Liver (tissue), 9 donors: ENCODE results near the gene FAM221B. TPM values are rescaled to one million over a fixed set of nuclear protein-coding genes. Genes with fewer than 3 reads are reported as not detected.

ENCODE experiments used
- DNase-seq: peaks from one replicate; pipeline ENCODE4 v3.0.0-alpha.2; 2017; ENCODE audit warnings: low spot score
- H3K27ac ChIP-seq, 2 donors: one replicate each; pipeline ENCODE4 v1.7.0; 2013; ENCODE audit warnings: inconsistent platforms in 2 of 2, low read length in 2 of 2, control low read depth in 1 of 2, low read depth in 1 of 2, mild to moderate bottlenecking in 1 of 2
- H3K27me3 ChIP-seq, 4 donors: one replicate each; pipeline versions ENCODE4 v1.6.1 to v1.7.0; 2013; ENCODE audit warnings: low read length in 3 of 4, inconsistent platforms in 1 of 4, mild to moderate bottlenecking in 1 of 4, moderate library complexity in 1 of 4; ENCODE audit not compliant: control insufficient read depth in 4 of 4, insufficient read depth in 4 of 4
- H3K36me3 ChIP-seq, 4 donors: one replicate each; pipeline versions ENCODE4 v1.6.1 to v1.7.0; 2013; ENCODE audit warnings: low read length in 3 of 4, mild to moderate bottlenecking in 3 of 4, low read depth in 1 of 4, moderate library complexity in 1 of 4; ENCODE audit not compliant: control insufficient read depth in 4 of 4, insufficient read depth in 3 of 4
- H3K4me1 ChIP-seq, 4 donors: one replicate each; pipeline versions ENCODE4 v1.6.1 to v1.7.0; 2013; ENCODE audit warnings: low read length in 3 of 4, mild to moderate bottlenecking in 3 of 4, moderate library complexity in 1 of 4; ENCODE audit not compliant: control insufficient read depth in 4 of 4, insufficient read depth in 4 of 4
- H3K4me3 ChIP-seq, 3 donors: one replicate each; pipeline versions ENCODE4 v1.6.1 to v1.7.0; 2013; ENCODE audit warnings: low read length in 3 of 3, control low read depth in 1 of 3, low read depth in 1 of 3, mild to moderate bottlenecking in 1 of 3
- H3K9ac ChIP-seq, 2 donors: one replicate each; pipeline ENCODE4 v1.7.0; 2013; ENCODE audit warnings: low read length in 2 of 2, mild to moderate bottlenecking in 2 of 2, moderate library complexity in 2 of 2, control low read depth in 1 of 2, low read depth in 1 of 2
- H3K9me3 ChIP-seq, 4 donors: one replicate each; pipeline versions ENCODE4 v1.6.1 to v1.7.0; 2013; ENCODE audit warnings: low read length in 3 of 4; ENCODE audit not compliant: control insufficient read depth in 4 of 4
- ATF3 ChIP-seq: IDR thresholded peaks from 2 replicates; pipeline ENCODE4 v1.6.1; 2016; ENCODE audit warnings: antibody characterized with exemption
- CTCF ChIP-seq: fragments of 150-350 bp; IDR thresholded peaks from 2 replicates; pipeline ENCODE4 v1.5.1; 2017; ENCODE audit warnings: improper control_type of control experiment, low read depth, low read length; ENCODE audit not compliant: missing input control
- EGR1 ChIP-seq, 2 donors: IDR thresholded peaks; 2 replicates each; pipeline ENCODE4 v1.6.1; 2016 to 2018; ENCODE audit warnings: antibody characterized with exemption in 2 of 2, low read depth in 2 of 2
- FOXA1 ChIP-seq: IDR thresholded peaks from 2 replicates; pipeline ENCODE4 v1.6.1; 2016; ENCODE audit warnings: antibody characterized with exemption
- FOXA2 ChIP-seq: IDR thresholded peaks from 2 replicates; pipeline ENCODE4 v1.6.1; 2016; ENCODE audit warnings: antibody characterized with exemption
- GABPA ChIP-seq, 2 donors: IDR thresholded peaks in 1 of 2; conservative IDR thresholded peaks in 1 of 2; 2 replicates each; pipeline ENCODE4 v1.6.1; 2016; ENCODE audit warnings: antibody characterized with exemption in 2 of 2, mild to moderate bottlenecking in 1 of 2, moderate library complexity in 1 of 2
- HNF4A ChIP-seq, 2 donors: conservative IDR thresholded peaks; 2 replicates each; pipeline ENCODE4 v1.6.1; 2016; ENCODE audit warnings: antibody characterized with exemption in 2 of 2, mild to moderate bottlenecking in 2 of 2
- HNF4G ChIP-seq: IDR thresholded peaks from 2 replicates; pipeline ENCODE4 v1.6.1; 2016; ENCODE audit warnings: antibody characterized with exemption
- JUND ChIP-seq, 2 donors: IDR thresholded peaks; 2 replicates each; pipeline ENCODE4 v1.6.1; 2016; ENCODE audit warnings: antibody characterized with exemption in 2 of 2
- MAX ChIP-seq: IDR thresholded peaks from 2 replicates; pipeline ENCODE4 v1.6.1; 2016; ENCODE audit warnings: antibody characterized with exemption
- NR2F2 ChIP-seq: IDR thresholded peaks from 2 replicates; pipeline ENCODE4 v1.6.1; 2016; ENCODE audit warnings: antibody characterized with exemption
- RAD21 ChIP-seq, 2 donors: IDR thresholded peaks; 2 replicates each; pipeline ENCODE4 v1.6.1; 2016; ENCODE audit warnings: antibody characterized with exemption in 2 of 2, mild to moderate bottlenecking in 2 of 2
- SP1 ChIP-seq: IDR thresholded peaks from 2 replicates; pipeline ENCODE4 v1.6.1; 2018; ENCODE audit warnings: antibody characterized with exemption, mild to moderate bottlenecking
- YY1 ChIP-seq: IDR thresholded peaks from 2 replicates; pipeline ENCODE4 v1.6.1; 2016; ENCODE audit warnings: antibody characterized with exemption, mild to moderate bottlenecking
- ZBTB33 ChIP-seq: IDR thresholded peaks from 2 replicates; pipeline ENCODE4 v1.6.1; 2016; ENCODE audit warnings: antibody characterized with exemption
- WGBS: extraction: QIAGEN DNeasy Blood & Tissue Kit; methylation state at CpG from one replicate; pipeline ENCODE4 v1.1.7; 2013; 5-methylcytosine and 5-hydroxymethylcytosine counted together
- polyA plus RNA-seq, 2 donors: library from polyadenylated mRNA; stranded (reverse) in 1 of 2; unstranded in 1 of 2; fragments of 200-250 nt in 1 of 2; fragments of >200 nt in 1 of 2; fragmentation: Nextera tagmentation in 1 of 2; extraction: Ambion mirVana in 1 of 2; gene quantifications; one replicate each; pipeline versions ENCODE4 v1.2.1 to v1.2.3, GENCODE V29; 2013 to 2015
- total RNA-seq, 2 donors: library from RNA; depleted of rRNA; stranded (reverse); fragments of >200 nt; gene quantifications; one replicate each; pipeline ENCODE4 v1.2.3, GENCODE V29; 2014
- donor health status: healthy.
- donor health status: healthy.
- donor health status: healthy.
- donor health status: healthy.
- donor health status: healthy.

Gene FAM221B
- total and polyA plus RNA-seq, 4 donors = 0.35 TPM; not detected in 3

- no peak for TF ChIP-seq ZBTB33
Measured at GRCh38 chr9:35789541-35789940, 39.0 kb downstream of the FAM221B start (continued).

- H3K27me3 ChIP-seq = no peaks in the 10 kb centered on the region
- TF ChIP-seq MAX (no peak), CTCF (no peak), EGR1 (IDR thresholded peaks at IDR 0.05; ENCODE audit: low read depth in 2 of 2) (no peak), HNF4G (no peak), FOXA1 (no peak), HNF4A (conservative IDR thresholded peaks at IDR 0.05) (no peak), FOXA2 (no peak), ZBTB33 (no peak), SP1 (no peak), YY1 (no peak), GABPA (IDR thresholded peaks at IDR 0.05 in 1 of 2, conservative IDR thresholded peaks at IDR 0.05 in 1 of 2) (no peak), RAD21 (IDR thresholded peaks at IDR 0.05) (no peak), NR2F2 (no peak), ATF3 (no peak)
- no peak for DNase-seq
- no peak overlapping the region for H3K9ac ChIP-seq
- peaks cover 0 to 2% (median 0%) of the 10 kb centered on the region in 4 donors for H3K36me3 ChIP-seq
- H3K9me3 ChIP-seq = no peaks in the 10 kb centered on the region
- H3K4me1 ChIP-seq = no peaks in the 10 kb centered on the region
- H3K4me3 ChIP-seq = no peak overlapping the region
- H3K27ac ChIP-seq = no peak overlapping the region
Measured at GRCh38 chr9:35783418-35783817, 45.1 kb downstream of the FAM221B start.

- 74% methylated on average over 2 of the region's 2 CpGs for WGBS
- H3K4me3 ChIP-seq = no peak overlapping the region
- no peak overlapping the region for H3K9ac ChIP-seq
- no peaks in the 10 kb centered on the region for H3K27me3 ChIP-seq
- no peak for DNase-seq
- H3K27ac ChIP-seq = no peak overlapping the region
- TF ChIP-seq CTCF = no peak
- no peak for TF ChIP-seq ZBTB33
- TF ChIP-seq SP1 = no peak
- no peak for TF ChIP-seq HNF4A (conservative IDR thresholded peaks at IDR 0.05)
- TF ChIP-seq GABPA (IDR thresholded peaks at IDR 0.05 in 1 of 2, conservative IDR thresholded peaks at IDR 0.05 in 1 of 2) = no peak
- no peak for TF ChIP-seq MAX
- no peak for TF ChIP-seq JUND (IDR thresholded peaks at IDR 0.05)
- no peak for TF ChIP-seq FOXA1
- TF ChIP-seq YY1 = no peak
- H3K36me3 ChIP-seq = peaks cover 0 to 2% (median 0%) of the 10 kb centered on the region in 4 donors
- H3K4me1 ChIP-seq = no peaks in the 10 kb centered on the region
- H3K9me3 ChIP-seq = no peaks in the 10 kb centered on the region
Measured at GRCh38 chr9:35781066-35781465, 47.5 kb downstream of the FAM221B start.
